Stimulated activated naive CD8-positive, alpha-beta T cell treated with anti-CD3 and anti-CD28 coated beads, Interleukin-15, Interleukin-2, amounts not matched to agents 100 ng/mL and 50 ng/mL, for 24 hours (primary cell): ENCODE measurements around the gene OPN5.

Experiments
- H3K27ac Mint-ChIP-seq: one replicate; pipeline ENCODE4 v1.8.0; 2021; ENCODE audit warnings: mild to moderate bottlenecking, mixed read lengths
- H3K27me3 Mint-ChIP-seq: one replicate; pipeline ENCODE4 v1.8.0; 2021; ENCODE audit warnings: mixed read lengths
- H3K36me3 Mint-ChIP-seq: one replicate; pipeline ENCODE4 v1.8.0; 2021; ENCODE audit warnings: low read depth, mixed read lengths
- H3K4me1 Mint-ChIP-seq: one replicate; pipeline ENCODE4 v1.8.0; 2021; ENCODE audit warnings: low read depth, mixed read lengths
- H3K4me3 Mint-ChIP-seq: one replicate; pipeline ENCODE4 v1.8.0; 2021; ENCODE audit warnings: mild to moderate bottlenecking, mixed read lengths
- H3K9me3 Mint-ChIP-seq: one replicate; pipeline ENCODE4 v1.8.0; 2021; ENCODE audit warnings: mixed read lengths

Gene OPN5

DNA sequence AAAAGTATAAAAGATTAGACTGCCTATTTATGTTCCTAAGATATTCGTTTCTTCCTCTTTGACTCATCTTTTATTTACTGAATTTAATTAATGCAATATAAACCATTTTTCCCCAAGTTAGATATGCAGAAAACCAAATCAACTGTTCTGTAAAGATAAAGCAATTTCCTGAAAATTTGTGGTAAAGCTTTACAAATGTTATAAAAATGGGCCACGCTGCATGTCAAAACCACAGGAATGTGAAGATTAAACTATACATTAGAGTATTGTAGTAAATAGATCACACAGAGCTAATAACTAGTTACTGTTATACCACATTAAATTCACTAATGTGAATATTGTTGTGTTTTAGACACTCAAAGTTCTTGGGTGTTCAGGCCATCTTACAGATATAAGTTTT, 83.4 kb downstream of the OPN5 start:
- Mint-ChIP-seq H3K4me1 (no peaks in the 10 kb centered on the region), H3K27ac (no peak overlapping the region), H3K36me3 (no peaks in the 10 kb centered on the region), H3K27me3 (no peaks in the 10 kb centered on the region), H3K4me3 (no peak overlapping the region), H3K9me3 (no peaks in the 10 kb centered on the region)

DNA sequence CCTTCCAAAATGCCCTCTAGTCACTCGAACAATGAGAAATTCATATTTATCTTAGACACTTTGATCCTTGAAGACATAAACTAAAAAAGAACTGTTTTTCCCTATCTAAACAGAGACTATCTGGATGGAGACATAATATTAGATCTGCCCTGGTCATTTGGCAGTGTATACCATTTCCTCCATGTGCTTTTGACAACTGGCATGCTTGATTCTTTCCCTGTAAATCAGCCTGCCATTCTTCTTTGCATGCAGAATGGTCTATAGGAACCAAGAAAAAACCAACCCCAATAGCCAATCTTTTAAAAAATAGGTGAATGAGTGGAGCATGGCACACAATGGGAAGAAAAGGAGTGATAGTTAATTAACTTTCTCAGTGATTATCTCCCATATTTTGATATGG, 93.8 kb downstream of the OPN5 start:
- H3K27me3 Mint-ChIP-seq = no peaks in the 10 kb centered on the region
- H3K36me3 Mint-ChIP-seq = no peaks in the 10 kb centered on the region
- no peak overlapping the region for H3K27ac Mint-ChIP-seq
- no peaks in the 10 kb centered on the region for H3K4me1 Mint-ChIP-seq
- H3K9me3 Mint-ChIP-seq = no peaks in the 10 kb centered on the region
- no peak overlapping the region for H3K4me3 Mint-ChIP-seq
